Measurements from ENCODE around the gene RCAN2. TPM values are rescaled to one million over a fixed set of nuclear protein-coding genes. Genes with fewer than 3 reads are reported as not detected.

Gene RCAN2
- total RNA-seq, 1 donor from 2014 or later, result 9.0 TPM

- DNase-seq, result no peak
- ATAC-seq, result no peak
- Histone ChIP-seq H3K4me1 (no peaks in the 10 kb centered on the region), H3K4me3 (no peak overlapping the region), H3K27me3 (ENCODE audit: low read depth) (no peaks in the 10 kb centered on the region), H3K36me3 (no peaks in the 10 kb centered on the region), H3K27ac (no peak overlapping the region), H3K9me3 (no peaks in the 10 kb centered on the region)
- TF ChIP-seq CTCF (IDR thresholded peaks at IDR 0.05), result no peak
- intact Hi-C loops (cut with DNase I), result no loop called here
These were observed 201.4 kb downstream of the RCAN2 start for GRCh38 chr6:46289898-46290297.

- ATAC-seq (no peak), DNase-seq (no peak)
- Histone ChIP-seq H3K36me3 (no peaks in the 10 kb centered on the region), H3K27me3 (ENCODE audit: low read depth) (no peaks in the 10 kb centered on the region), H3K9me3 (no peaks in the 10 kb centered on the region), H3K27ac (no peak overlapping the region), H3K4me1 (no peaks in the 10 kb centered on the region), H3K4me3 (no peak overlapping the region)
- no peak for TF ChIP-seq CTCF (IDR thresholded peaks at IDR 0.05)
- intact Hi-C loops (cut with DNase I), result no loop called here
These were observed 202.4 kb downstream of the RCAN2 start for GRCh38 chr6:46288835-46289234.

- no peak for DNase-seq
- intact Hi-C loops (cut with DNase I), result no loop called here
- Histone ChIP-seq H3K27ac (no peak overlapping the region), H3K36me3 (no peaks in the 10 kb centered on the region), H3K9me3 (no peaks in the 10 kb centered on the region), H3K4me3 (no peak overlapping the region), H3K27me3 (ENCODE audit: low read depth) (no peaks in the 10 kb centered on the region), H3K4me1 (no peaks in the 10 kb centered on the region)
- ATAC-seq, result no peak
- TF ChIP-seq CTCF (IDR thresholded peaks at IDR 0.05), result no peak
These were observed 203.6 kb downstream of the RCAN2 start for GRCh38 chr6:46287681-46288080.

GRCh38 chr6:46287043-46287442 is 204.2 kb downstream of the RCAN2 start:
- H3K4me1 ChIP-seq, result no peaks in the 10 kb centered on the region
- H3K27ac ChIP-seq, result no peak overlapping the region
- intact Hi-C loops (cut with DNase I), result no loop called here
- H3K27me3 ChIP-seq (ENCODE audit: low read depth), result no peaks in the 10 kb centered on the region
- no peak for TF ChIP-seq CTCF (IDR thresholded peaks at IDR 0.05)
- H3K36me3 ChIP-seq, result no peaks in the 10 kb centered on the region
- DNase-seq (no peak), ATAC-seq (no peak)
- no peaks in the 10 kb centered on the region for H3K9me3 ChIP-seq
- H3K4me3 ChIP-seq, result no peak overlapping the region

- intact Hi-C loops (cut with DNase I), result no loop called here
- no peak for TF ChIP-seq CTCF (IDR thresholded peaks at IDR 0.05)
- ATAC-seq (no peak), DNase-seq (no peak)
- no peaks in the 10 kb centered on the region for H3K36me3 ChIP-seq
- H3K4me1 ChIP-seq, result no peaks in the 10 kb centered on the region
- H3K27me3 ChIP-seq (ENCODE audit: low read depth), result no peaks in the 10 kb centered on the region
- H3K4me3 ChIP-seq, result no peak overlapping the region
- no peak overlapping the region for H3K27ac ChIP-seq
- no peaks in the 10 kb centered on the region for H3K9me3 ChIP-seq
These were observed 206.8 kb downstream of the RCAN2 start for GRCh38 chr6:46284475-46284874.

GRCh38 chr6:46281110-46281509 is 210.1 kb downstream of the RCAN2 start:
- no peak for DNase-seq
- intact Hi-C loops (cut with DNase I), result no loop called here

More at GRCh38 chr6:46281110-46281509, 210.1 kb downstream of the RCAN2 start:
- Histone ChIP-seq H3K4me3 (no peak overlapping the region), H3K36me3 (no peaks in the 10 kb centered on the region), H3K27ac (no peak overlapping the region), H3K9me3 (no peaks in the 10 kb centered on the region), H3K4me1 (no peaks in the 10 kb centered on the region), H3K27me3 (ENCODE audit: low read depth) (no peaks in the 10 kb centered on the region)
- TF ChIP-seq CTCF (IDR thresholded peaks at IDR 0.05), result no peak
- ATAC-seq, result no peak
